CD4-positive, alpha-beta memory T cell (primary cell): ENCODE data around the gene S100A10. TPM values are rescaled to one million over a fixed set of nuclear protein-coding genes. Genes with fewer than 3 reads are reported as not detected.

Experiments used
- CTCF ChIA-PET: fragments of 350-600 bp; sonication (Branson Sonifier 250); formaldehyde crosslinking; loops from one replicate; lab custom pipeline; 2021; ENCODE audit warnings: inconsistent platforms; ENCODE audit not compliant: partially characterized antibody; lab: Charles Lee
- POLR2A ChIA-PET: fragments of 350-600 bp; sonication (Branson Sonifier 250); formaldehyde crosslinking; loops from one replicate; lab custom pipeline; 2021; ENCODE audit not compliant: partially characterized antibody; lab: Charles Lee
- DNase-seq, 5 donors: peaks; one replicate each; pipeline versions ENCODE4 v3.0.0 to v3.0.0-alpha.2; 2020 to 2022; ENCODE audit warnings: mixed read lengths in 1 of 5
- H3K27ac ChIP-seq: one replicate; pipeline ENCODE4 v1.7.0; 2013; ENCODE audit warnings: low read depth, low read length
- H3K27me3 ChIP-seq: 2 replicates; pipeline ENCODE4 v1.7.0; 2013; ENCODE audit warnings: mild to moderate bottlenecking, low read length, moderate library complexity; ENCODE audit not compliant: insufficient read depth
- H3K36me3 ChIP-seq: 2 replicates; pipeline ENCODE4 v1.7.0; 2013; ENCODE audit warnings: mild to moderate bottlenecking, low read length, moderate library complexity; ENCODE audit not compliant: insufficient read depth
- H3K4me1 ChIP-seq: 2 replicates; pipeline ENCODE4 v1.7.0; 2013; ENCODE audit warnings: mild to moderate bottlenecking, low read length, moderate library complexity; ENCODE audit not compliant: insufficient read depth
- H3K4me3 ChIP-seq, 2 donors: one replicate each; pipeline ENCODE4 v1.7.0; 2013; ENCODE audit warnings: low read length in 2 of 2, mild to moderate bottlenecking in 1 of 2
- H3K9me3 ChIP-seq, 2 donors: one replicate each; pipeline ENCODE4 v1.7.0; 2013; ENCODE audit warnings: low read length in 2 of 2, control low read depth in 1 of 2; ENCODE audit not compliant: control insufficient read depth in 1 of 2
- H3K27ac Mint-ChIP-seq, 7 donors: one replicate each; pipeline ENCODE4 v1.8.0; 2020 to 2021; ENCODE audit warnings: mixed read lengths in 7 of 7, mild to moderate bottlenecking in 6 of 7, inconsistent platforms in 3 of 7, moderate library complexity in 3 of 7
- H3K27me3 Mint-ChIP-seq, 2 donors: one replicate each; pipeline ENCODE4 v1.8.0; 2020 to 2021; ENCODE audit warnings: mixed read lengths in 2 of 2
- H3K36me3 Mint-ChIP-seq, 2 donors: one replicate each; pipeline ENCODE4 v1.8.0; 2020 to 2021; ENCODE audit warnings: mixed read lengths in 2 of 2, inconsistent platforms in 1 of 2, mild to moderate bottlenecking in 1 of 2
- H3K4me1 Mint-ChIP-seq, 4 donors: one replicate each; pipeline ENCODE4 v1.8.0; 2020 to 2021; ENCODE audit warnings: mixed read lengths in 4 of 4, mild to moderate bottlenecking in 1 of 4
- H3K4me3 Mint-ChIP-seq, 8 donors: one replicate each; pipeline ENCODE4 v1.8.0; 2020 to 2021; ENCODE audit warnings: mixed read lengths in 8 of 8, mild to moderate bottlenecking in 7 of 8, moderate library complexity in 6 of 8, inconsistent platforms in 3 of 8
- H3K9me3 Mint-ChIP-seq, 8 donors: one replicate each; pipeline ENCODE4 v1.8.0; 2020 to 2021; ENCODE audit warnings: mixed read lengths in 8 of 8, mild to moderate bottlenecking in 5 of 8, inconsistent platforms in 3 of 8, moderate library complexity in 1 of 8
- intact Hi-C: fragments of 100-400 bp; cut with micrococcal nuclease; formaldehyde crosslinking; loops from one replicate; pipeline ENCODE4 v1.15.1; 2023
- polyA plus RNA-seq, 2 donors: library from polyadenylated mRNA; unstranded; fragments of 300-500 nt; fragmentation: Illumina TruSeq; gene quantifications; one replicate each; pipeline ENCODE4 v1.2.3, GENCODE V29; 2021
- total RNA-seq, 2 experiments: library from RNA; stranded (reverse); gene quantifications; one replicate each; pipeline ENCODE4 v1.2.3, GENCODE V29; 2021

S100A10 gene
- total and polyA plus RNA-seq, 4 experiments from 2014 or later, result 218 to 1,427 (median 543) TPM

DNA sequence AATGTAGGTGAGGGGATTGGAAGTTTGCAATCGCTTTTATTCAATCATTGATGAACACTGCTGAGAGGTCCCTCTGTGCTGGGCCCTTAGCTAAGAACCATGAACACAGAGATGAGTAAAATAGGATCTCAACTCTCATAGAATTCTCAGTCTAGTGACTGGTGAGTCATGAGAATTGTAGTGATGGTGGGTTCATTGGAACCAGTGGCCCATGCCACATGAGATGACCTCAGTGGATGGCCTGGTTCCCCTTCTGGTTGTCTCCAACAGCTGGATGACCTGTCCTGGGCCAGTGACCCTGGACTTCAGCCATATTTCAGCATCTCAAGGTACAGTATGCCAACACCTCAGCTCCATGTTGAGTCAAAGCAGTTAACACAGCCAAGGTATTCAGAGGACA lies 21.3 kb upstream of the S100A10 start:
- ChIA-PET POLR2A (interaction anchor here (2.3 kb wide), 1 partner anchor 21 kb away, joined by 7 read pairs; the partner anchor contains the start of gene S100A11), CTCF (interaction anchor here (1.1 to 9.4 kb wide), 7 partner anchors 14 to 81 kb away, joined by 3 to 92 read pairs (median 4); no protein-coding TSS in a partner anchor)
- no peak overlapping the region for H3K4me3 ChIP-seq
- no peaks in the 10 kb centered on the region for H3K36me3 ChIP-seq
- no peaks in the 10 kb centered on the region for H3K27me3 ChIP-seq
- intact Hi-C loops, result no loop called here
- no peaks in the 10 kb centered on the region for H3K4me1 ChIP-seq
- Mint-ChIP-seq H3K36me3 (no peaks in the 10 kb centered on the region), H3K27me3 (peaks cover 2 to 3% of the 10 kb centered on the region in 2 donors), H3K4me3 (no peak overlapping the region), H3K27ac (no peak overlapping the region), H3K4me1 (peaks cover 0 to 5% (median 2%) of the 10 kb centered on the region in 4 donors), H3K9me3 (no peaks in the 10 kb centered on the region)
- DNase-seq, result no peak
- no peak overlapping the region for H3K27ac ChIP-seq
- no peaks in the 10 kb centered on the region for H3K9me3 ChIP-seq

DNA sequence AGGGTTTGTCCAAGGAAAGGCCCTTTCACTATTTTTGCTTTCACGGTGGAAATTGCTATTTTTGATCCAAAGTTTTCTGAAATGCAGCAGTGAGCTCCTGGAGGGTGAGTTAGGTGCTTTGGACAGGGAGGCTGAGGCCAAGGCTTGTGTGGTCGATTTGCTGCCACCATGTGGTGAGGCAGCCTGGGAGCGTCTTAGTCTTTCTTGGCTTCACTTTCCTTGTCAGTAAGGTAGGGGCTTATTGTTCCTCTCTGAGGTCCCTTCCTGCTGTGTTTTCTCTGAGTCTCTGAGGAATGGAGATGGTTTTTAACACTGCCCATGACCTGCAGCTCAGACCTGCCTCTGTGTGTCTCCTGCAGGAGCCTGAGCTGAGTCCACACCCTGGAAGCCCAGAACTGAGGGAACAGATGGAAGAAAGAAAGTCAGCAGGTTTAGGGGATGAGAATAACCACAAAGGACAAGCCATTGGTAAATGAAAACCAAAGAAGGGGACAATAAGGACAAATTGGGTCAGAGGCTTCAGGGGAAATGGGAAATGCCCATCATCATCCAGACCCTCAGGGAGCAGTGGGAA lies 20.1 kb upstream of the S100A10 start:
- ChIA-PET POLR2A (interaction anchor here (2.3 kb wide), 1 partner anchor 22 kb away, joined by 7 read pairs; the partner anchor contains the start of gene S100A11), CTCF (interaction anchor here (0.6 to 9.4 kb wide), 14 partner anchors 13 to 125 kb away, joined by 3 to 92 read pairs (median 3); no protein-coding TSS in a partner anchor)
- H3K4me1 Mint-ChIP-seq, result peaks cover 0 to 5% (median 2%) of the 10 kb centered on the region in 4 donors
- no peak overlapping the region for H3K27ac Mint-ChIP-seq
- H3K9me3 Mint-ChIP-seq, result no peaks in the 10 kb centered on the region
- intact Hi-C loops, result no loop called here
- Histone ChIP-seq H3K9me3 (no peaks in the 10 kb centered on the region), H3K27ac (no peak overlapping the region), H3K4me1 (no peaks in the 10 kb centered on the region), H3K36me3 (no peaks in the 10 kb centered on the region), H3K4me3 (no peak overlapping the region), H3K27me3 (no peaks in the 10 kb centered on the region)
- peak in 2 of 5 donors; percentile 31 to 33 for DNase-seq
- no peaks in the 10 kb centered on the region for H3K36me3 Mint-ChIP-seq
- H3K4me3 Mint-ChIP-seq, result no peak overlapping the region
- H3K27me3 Mint-ChIP-seq, result peaks cover 2 to 3% of the 10 kb centered on the region in 2 donors

DNA sequence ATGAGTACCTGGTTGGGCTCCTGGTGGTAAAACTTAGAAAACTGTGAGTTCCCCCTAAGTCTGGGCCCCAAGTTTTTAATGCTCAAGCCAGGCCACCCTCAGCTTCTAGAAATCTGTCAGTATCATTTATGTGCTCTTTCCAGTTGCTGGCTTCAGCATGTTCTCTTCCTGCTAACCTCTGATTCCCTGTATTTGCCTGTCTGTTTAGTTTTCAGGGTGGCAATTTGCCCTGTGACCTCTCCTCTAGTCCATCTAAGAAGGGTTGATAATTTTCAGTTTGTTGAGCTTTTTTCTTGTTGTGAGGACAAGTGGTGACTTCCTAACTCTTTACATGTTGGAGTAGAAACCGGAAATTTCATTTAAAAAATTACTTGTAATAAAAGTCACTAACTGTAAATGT lies 16.0 kb upstream of the S100A10 start:
- H3K36me3 ChIP-seq, result no peaks in the 10 kb centered on the region
- ChIA-PET POLR2A (no interaction called here), CTCF (interaction anchor here (9.4 kb wide), 1 partner anchor 9 kb away, joined by 92 read pairs; no protein-coding TSS in a partner anchor)
- intact Hi-C loops, result no loop called here
- no peaks in the 10 kb centered on the region for H3K4me1 ChIP-seq
- H3K9me3 Mint-ChIP-seq, result no peaks in the 10 kb centered on the region
- no peak for DNase-seq
- no peaks in the 10 kb centered on the region for H3K9me3 ChIP-seq
- no peaks in the 10 kb centered on the region for H3K27me3 ChIP-seq
- H3K4me1 Mint-ChIP-seq, result peaks cover 0 to 5% (median 2%) of the 10 kb centered on the region in 4 donors
- H3K4me3 Mint-ChIP-seq, result no peak overlapping the region
- H3K27ac Mint-ChIP-seq, result no peak overlapping the region
- no peak overlapping the region for H3K4me3 ChIP-seq
- peaks cover 0 to 2% of the 10 kb centered on the region in 2 donors for H3K27me3 Mint-ChIP-seq
- H3K36me3 Mint-ChIP-seq, result no peaks in the 10 kb centered on the region
- H3K27ac ChIP-seq, result no peak overlapping the region

DNA sequence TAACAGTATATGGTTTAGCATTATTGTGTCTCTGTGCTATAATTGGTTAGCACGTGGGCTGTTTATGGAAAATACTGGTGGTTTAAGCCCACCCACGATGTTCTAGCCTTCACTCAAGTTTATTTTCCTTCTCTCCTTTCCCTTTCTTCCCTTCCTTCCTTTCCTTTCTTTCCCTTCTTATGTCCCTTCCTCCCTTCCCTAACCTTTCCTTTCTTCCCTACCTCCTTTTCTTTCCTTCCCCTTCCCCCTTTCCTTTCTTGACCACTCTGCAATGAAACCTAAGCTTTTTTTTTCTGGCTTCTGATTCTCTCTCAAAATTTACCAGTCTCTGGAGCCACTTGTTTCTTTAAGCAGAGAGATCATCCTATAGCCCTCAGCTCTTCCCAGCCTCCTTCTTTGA lies 13.4 kb upstream of the S100A10 start:
- H3K4me3 ChIP-seq, result no peak overlapping the region
- H3K36me3 ChIP-seq, result no peaks in the 10 kb centered on the region
- Mint-ChIP-seq H3K4me1 (peaks cover 0 to 3% (median 1%) of the 10 kb centered on the region in 4 donors), H3K9me3 (no peaks in the 10 kb centered on the region), H3K4me3 (no peak overlapping the region), H3K27me3 (no peaks in the 10 kb centered on the region), H3K36me3 (no peaks in the 10 kb centered on the region), H3K27ac (no peak overlapping the region)
- intact Hi-C loops, result no loop called here
- DNase-seq, result no peak
- no peaks in the 10 kb centered on the region for H3K4me1 ChIP-seq
- H3K27ac ChIP-seq, result no peak overlapping the region
- POLR2A ChIA-PET, result no interaction called here
- no peaks in the 10 kb centered on the region for H3K9me3 ChIP-seq
- H3K27me3 ChIP-seq, result no peaks in the 10 kb centered on the region
- CTCF ChIA-PET, result no interaction called here

DNA sequence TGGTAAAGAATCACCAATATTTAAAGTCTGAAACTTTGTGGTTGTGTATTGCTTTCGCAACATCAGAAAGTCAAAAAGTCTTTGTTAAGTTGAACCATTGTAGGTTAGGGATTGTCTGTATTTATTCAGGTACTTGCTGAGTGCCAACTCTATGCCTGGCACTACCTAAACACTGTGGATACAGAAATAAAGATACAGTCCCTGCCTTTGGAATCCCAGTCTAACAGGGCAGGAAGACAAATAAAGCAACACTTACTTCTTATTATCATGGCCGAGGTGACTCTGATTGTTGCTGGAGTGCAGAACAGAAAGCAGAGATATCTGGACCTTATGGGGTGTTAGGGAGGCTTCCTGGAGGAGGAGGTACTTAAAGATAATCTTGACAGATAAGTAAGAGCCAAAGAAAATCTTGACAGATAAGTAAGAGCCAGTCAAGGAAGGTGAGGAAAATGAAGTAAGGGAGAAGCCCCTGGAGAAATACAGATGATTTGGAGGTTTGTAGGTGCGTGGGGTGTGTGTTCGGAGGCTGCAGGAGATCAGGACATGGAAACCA lies 11.8 kb upstream of the S100A10 start:
- Histone ChIP-seq H3K36me3 (no peaks in the 10 kb centered on the region), H3K9me3 (no peaks in the 10 kb centered on the region), H3K27me3 (no peaks in the 10 kb centered on the region), H3K27ac (no peak overlapping the region), H3K4me3 (no peak overlapping the region), H3K4me1 (no peaks in the 10 kb centered on the region)
- CTCF ChIA-PET, result interaction anchor here (0.8 to 13.8 kb wide), 4 partner anchors 17 to 124 kb away, joined by 3 to 340 read pairs (median 194); partner anchors contain the start of gene S100A10
- Mint-ChIP-seq H3K4me1 (peaks cover 0 to 3% (median 1%) of the 10 kb centered on the region in 4 donors), H3K27ac (no peak overlapping the region), H3K4me3 (no peak overlapping the region), H3K36me3 (no peaks in the 10 kb centered on the region), H3K27me3 (no peaks in the 10 kb centered on the region), H3K9me3 (no peaks in the 10 kb centered on the region)
- POLR2A ChIA-PET, result interaction anchor here (0.5 kb wide), 1 partner anchor 1435 kb away, joined by 4 read pairs; no protein-coding TSS in a partner anchor
- no peak for DNase-seq
- intact Hi-C loops, result no loop called here

DNA sequence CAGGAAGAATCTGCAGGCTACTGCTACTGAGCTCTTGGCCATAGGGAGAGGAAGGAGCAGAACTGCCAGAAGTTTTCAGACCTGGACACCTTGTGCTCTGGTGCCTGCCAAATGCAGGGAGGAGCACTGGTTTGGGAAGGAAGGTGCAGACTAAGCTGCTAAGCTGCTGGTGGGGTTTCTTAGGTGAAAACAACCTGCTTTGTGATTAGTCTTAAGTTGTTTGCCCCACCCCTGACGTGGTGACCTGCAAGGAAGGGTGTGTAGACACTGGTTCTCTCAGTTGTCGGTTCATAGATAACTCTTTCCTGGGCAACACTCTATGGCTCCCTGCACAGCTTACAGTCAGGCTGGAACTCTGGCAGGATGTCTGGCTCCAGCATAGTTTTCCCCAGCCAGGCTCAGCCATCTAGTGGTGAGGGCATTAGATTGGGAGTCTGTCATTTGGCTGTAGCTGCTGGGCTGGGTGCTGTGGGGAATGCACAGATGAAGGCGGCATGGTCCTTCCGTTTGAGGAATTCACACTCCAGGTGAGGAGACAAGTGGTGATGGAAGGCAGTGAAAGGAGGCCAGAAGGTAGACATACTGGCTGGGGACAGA lies 10.3 kb upstream of the S100A10 start:
- Histone ChIP-seq H3K27ac (no peak overlapping the region), H3K4me1 (no peaks in the 10 kb centered on the region), H3K9me3 (no peaks in the 10 kb centered on the region), H3K36me3 (no peaks in the 10 kb centered on the region), H3K27me3 (no peaks in the 10 kb centered on the region), H3K4me3 (no peak overlapping the region)
- ChIA-PET POLR2A (interaction anchor here (0.6 to 1.7 kb wide), 3 partner anchors 31 to 70 kb away, joined by 3 to 4 read pairs (median 3); no protein-coding TSS in a partner anchor), CTCF (interaction anchor here (0.6 to 13.8 kb wide), 15 partner anchors 8 to 455 kb away, joined by 3 to 340 read pairs (median 15); partner anchors contain the start of gene S100A10)
- intact Hi-C loops, result no loop called here
- H3K36me3 Mint-ChIP-seq, result no peaks in the 10 kb centered on the region
- DNase-seq, result no peak
- H3K27me3 Mint-ChIP-seq, result no peaks in the 10 kb centered on the region
- peak overlapping the region in 3 of 7 donors; percentile 17 to 76 (median 66) for H3K27ac Mint-ChIP-seq
- H3K9me3 Mint-ChIP-seq, result no peaks in the 10 kb centered on the region
- peaks cover 0 to 3% (median under 1%) of the 10 kb centered on the region in 4 donors for H3K4me1 Mint-ChIP-seq
- H3K4me3 Mint-ChIP-seq, result no peak overlapping the region

DNA sequence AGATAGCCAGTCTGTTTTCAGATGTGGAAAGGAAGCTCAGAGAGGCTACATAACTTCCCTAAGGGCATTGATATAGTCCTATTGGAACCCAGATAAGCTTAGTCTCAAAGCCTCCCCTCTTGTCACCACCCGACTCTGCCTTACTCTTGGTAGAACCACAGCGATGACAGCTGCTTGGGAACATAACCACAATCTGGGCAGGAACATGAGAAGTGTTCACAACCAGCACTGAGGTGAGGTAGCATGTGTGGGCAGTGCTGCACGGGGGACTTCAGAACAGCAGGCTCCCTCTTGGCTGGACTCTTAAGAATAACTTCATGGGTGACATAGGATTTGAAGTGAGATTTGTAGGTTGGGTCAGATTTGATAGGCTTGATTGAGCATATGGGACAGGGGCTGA lies 9.3 kb upstream of the S100A10 start:
- Mint-ChIP-seq H3K36me3 (no peaks in the 10 kb centered on the region), H3K9me3 (no peaks in the 10 kb centered on the region), H3K4me1 (peaks cover 0 to 3% (median under 1%) of the 10 kb centered on the region in 4 donors), H3K27ac (no peak overlapping the region), H3K27me3 (no peaks in the 10 kb centered on the region), H3K4me3 (no peak overlapping the region)
- Histone ChIP-seq H3K4me1 (no peaks in the 10 kb centered on the region), H3K9me3 (no peaks in the 10 kb centered on the region), H3K27me3 (no peaks in the 10 kb centered on the region), H3K27ac (no peak overlapping the region), H3K4me3 (no peak overlapping the region), H3K36me3 (no peaks in the 10 kb centered on the region)
- ChIA-PET POLR2A (interaction anchor here (0.8 to 2.6 kb wide), 3 partner anchors 32 to 69 kb away, joined by 3 to 18 read pairs (median 4); no protein-coding TSS in a partner anchor), CTCF (interaction anchor here (0.9 to 13.8 kb wide), 14 partner anchors 9 to 456 kb away, joined by 3 to 340 read pairs (median 20); partner anchors contain the start of genes MRPL9 and S100A10)
- intact Hi-C loops, result no loop called here
- no peak for DNase-seq
